Measurements from ENCODE around the gene AEN. TPM values are rescaled to one million over a fixed set of nuclear protein-coding genes. Genes with fewer than 3 reads are reported as not detected.

Gene AEN, protein sequence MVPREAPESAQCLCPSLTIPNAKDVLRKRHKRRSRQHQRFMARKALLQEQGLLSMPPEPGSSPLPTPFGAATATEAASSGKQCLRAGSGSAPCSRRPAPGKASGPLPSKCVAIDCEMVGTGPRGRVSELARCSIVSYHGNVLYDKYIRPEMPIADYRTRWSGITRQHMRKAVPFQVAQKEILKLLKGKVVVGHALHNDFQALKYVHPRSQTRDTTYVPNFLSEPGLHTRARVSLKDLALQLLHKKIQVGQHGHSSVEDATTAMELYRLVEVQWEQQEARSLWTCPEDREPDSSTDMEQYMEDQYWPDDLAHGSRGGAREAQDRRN
- 10 to 100 TPM; 21.6 to 32.8 (median 27.3) TPM for total RNA-seq

GRCh38 chr15:88620995-88621772, at the start of gene AEN:
AEN (plus strand) TSS chr15:88621340; CDS start chr15:88626210, 4,870 bp downstream.
- Histone ChIP-seq H3K4me3 (replicated peaks in 1 of 3) (peak within 1 kb of the TSS; percentile 50 to 98 (median 92)), H3K27me3 (no peaks in the 10 kb centered on the region), H3K27ac (peak within 1 kb of the TSS; percentile 34 to 86 (median 82)), H3K9me3 (no peaks in the 10 kb centered on the region), H3K36me3 (peaks cover 1 to 2% of the 10 kb centered on the region in 2 donors), H3K4me1 (peaks cover 20 to 37% of the 10 kb centered on the region in 2 donors)
- WGBS, 2 donors: 0 to 1% methylated on average over 10 to 51 of the region's 71 CpGs
- peak in 1 of 2 donors; percentile 55 for TF ChIP-seq POLR2A (IDR thresholded peaks at IDR 0.05)
- TF ChIP-seq CTCF (IDR thresholded peaks at IDR 0.05): no peak
- peak; percentile 96 to 97 for DNase-seq
- intact Hi-C loops (cut with DNase I): loop anchor here (10.0 kb wide), 2 partner anchors 214 to 274 kb away; partner anchors contain the start of gene HAPLN3

DNA sequence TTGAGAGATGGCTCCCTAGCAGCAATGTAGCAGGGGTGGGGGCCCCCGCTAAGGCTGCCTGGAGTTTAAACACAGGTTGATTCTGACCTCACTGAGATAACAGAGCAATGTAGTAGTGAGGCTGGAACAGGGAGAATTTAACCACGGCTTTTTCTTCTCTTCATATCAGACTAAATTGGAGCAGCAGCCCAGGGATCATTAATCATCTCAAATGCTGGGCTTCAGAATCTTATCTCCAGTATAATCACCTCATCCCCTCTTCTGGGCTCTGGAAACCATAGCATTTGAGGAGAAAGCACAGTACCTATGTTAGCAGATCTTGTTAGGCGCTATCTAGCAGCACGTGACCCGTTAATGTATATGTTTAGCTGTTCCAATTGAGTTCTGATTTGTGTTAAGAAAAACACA, 49.3 kb upstream of the AEN start:
- H3K4me1 ChIP-seq: peaks cover 34 to 51% of the 10 kb centered on the region in 2 donors
- no peaks in the 10 kb centered on the region for H3K27me3 ChIP-seq
- WGBS, 2 donors: 46 to 47% methylated on average over 5 of the region's 5 CpGs
- TF ChIP-seq CTCF (IDR thresholded peaks at IDR 0.05) (no peak), POLR2A (IDR thresholded peaks at IDR 0.05) (no peak)
- intact Hi-C loops (cut with DNase I): no loop called here
- H3K9me3 ChIP-seq: no peaks in the 10 kb centered on the region
- peak overlapping the region; percentile 6 to 89 (median 79) for H3K27ac ChIP-seq
- DNase-seq: peak; percentile 21 to 31
- H3K4me3 ChIP-seq (replicated peaks in 1 of 3): no peak overlapping the region
- H3K36me3 ChIP-seq: no peaks in the 10 kb centered on the region

GRCh38 chr15:88574077-88574476, 47.1 kb upstream of the AEN start:
- WGBS, 2 donors: 81 to 84% methylated on average over 1 of the region's 1 CpG

GRCh38 chr15:88574655-88575054, 46.5 kb upstream of the AEN start:
- no peak overlapping the region for H3K4me3 ChIP-seq (replicated peaks in 1 of 3)
- intact Hi-C loops (cut with DNase I): no loop called here
- H3K4me1 ChIP-seq: peaks cover 25 to 41% of the 10 kb centered on the region in 2 donors
- peak overlapping the region in 1 of 3 donors; percentile 4 for H3K27ac ChIP-seq
- H3K9me3 ChIP-seq: no peaks in the 10 kb centered on the region
- no peaks in the 10 kb centered on the region for H3K27me3 ChIP-seq
- TF ChIP-seq CTCF (IDR thresholded peaks at IDR 0.05): no peak
- TF ChIP-seq POLR2A (IDR thresholded peaks at IDR 0.05): no peak
- 37 to 38% methylated on average over 7 of the region's 7 CpGs for WGBS, 2 donors
- DNase-seq: peak in 1 of 2 donors; percentile 20
- no peaks in the 10 kb centered on the region for H3K36me3 ChIP-seq

More at GRCh38 chr15:88574077-88574476, 47.1 kb upstream of the AEN start:
- H3K27me3 ChIP-seq: no peaks in the 10 kb centered on the region
- H3K9me3 ChIP-seq: no peaks in the 10 kb centered on the region
- H3K4me3 ChIP-seq (replicated peaks in 1 of 3): no peak overlapping the region
- H3K4me1 ChIP-seq: peaks cover 31 to 45% of the 10 kb centered on the region in 2 donors
- H3K36me3 ChIP-seq: no peaks in the 10 kb centered on the region
- no peak for DNase-seq
- intact Hi-C loops (cut with DNase I): no loop called here
- TF ChIP-seq POLR2A (IDR thresholded peaks at IDR 0.05): no peak
- no peak for TF ChIP-seq CTCF (IDR thresholded peaks at IDR 0.05)
- no peak overlapping the region for H3K27ac ChIP-seq

Data from thyroid gland (tissue), 4 donors.